GM19463 (cell line): ENCODE data around the gene JPH2.

ENCODE experiments used
- ATAC-seq: cut with Tn5 transposase; IDR thresholded peaks from one replicate; pipeline ENCODE4 v1.9.1; 2021; ENCODE audit warnings: mild to moderate bottlenecking, moderate library complexity; ENCODE audit not compliant: unreplicated experiment

JPH2 gene

DNA sequence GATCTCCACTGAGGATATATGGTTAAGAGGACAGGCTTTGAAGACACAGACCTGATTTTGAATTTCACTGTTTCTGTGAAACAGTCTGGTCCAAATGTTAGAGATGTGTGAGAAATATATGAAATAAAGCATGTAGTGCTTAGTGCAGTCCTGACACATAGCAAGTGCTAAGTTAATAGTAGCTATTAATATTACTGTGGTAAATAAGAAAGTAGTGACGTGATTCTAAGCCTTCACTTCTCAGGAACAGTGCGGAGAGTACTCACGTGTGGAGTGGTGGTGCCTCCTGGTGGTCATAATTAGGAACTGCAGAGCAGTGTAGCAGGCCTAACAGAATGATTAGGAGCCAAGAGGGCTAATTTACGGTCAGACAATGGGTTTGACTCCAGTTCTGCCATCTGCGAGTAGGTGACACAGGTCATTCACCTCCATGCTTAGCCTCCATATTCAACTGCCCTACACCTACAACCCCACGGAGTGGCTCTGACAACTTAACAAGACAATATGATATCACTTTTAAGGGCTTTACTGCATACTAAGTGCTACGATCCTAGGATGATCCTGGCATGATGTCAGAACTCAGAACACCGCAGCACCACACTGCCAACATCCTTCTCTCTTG lies 106.2 kb downstream of the JPH2 start:
- ATAC-seq, result peak; percentile 63

DNA sequence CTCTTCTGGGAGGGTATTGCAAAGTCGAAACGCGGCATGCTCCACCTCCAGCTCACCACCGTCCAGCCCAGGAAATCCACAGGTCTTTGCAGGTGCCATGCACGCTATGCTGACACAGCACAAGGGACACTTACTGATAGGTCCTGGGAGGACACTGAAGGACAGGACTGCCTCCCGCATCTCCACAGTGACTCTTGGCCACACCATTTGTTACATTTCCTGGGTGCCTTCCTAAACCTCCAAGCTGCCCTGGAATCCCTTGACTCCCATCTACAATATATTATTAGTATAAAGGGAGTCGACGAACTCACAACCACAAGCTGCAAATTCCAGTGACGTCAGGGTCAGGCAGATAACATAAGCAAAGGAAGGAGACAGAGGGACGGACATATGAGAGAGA lies 106.9 kb downstream of the JPH2 start:
- ATAC-seq, result no peak

DNA sequence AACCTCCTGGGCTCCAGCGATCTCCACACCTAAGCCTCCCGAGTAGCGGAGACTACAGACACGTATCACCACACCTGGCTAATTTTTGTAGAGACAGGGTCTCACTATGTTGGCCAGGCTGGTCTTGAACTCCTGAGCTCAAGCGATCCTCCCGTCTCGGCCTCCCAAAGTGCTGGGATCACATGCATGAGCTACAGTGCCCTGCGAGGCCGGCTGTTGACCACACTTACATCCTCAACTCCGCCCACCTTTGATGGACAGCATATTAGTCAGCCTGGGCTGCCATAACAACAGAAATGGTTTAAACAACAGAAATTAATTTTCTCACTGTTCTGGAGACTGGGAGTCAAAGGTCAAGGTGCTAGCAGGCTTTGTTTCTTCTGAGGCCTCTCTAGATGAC lies 107.7 kb downstream of the JPH2 start:
- no peak for ATAC-seq

DNA sequence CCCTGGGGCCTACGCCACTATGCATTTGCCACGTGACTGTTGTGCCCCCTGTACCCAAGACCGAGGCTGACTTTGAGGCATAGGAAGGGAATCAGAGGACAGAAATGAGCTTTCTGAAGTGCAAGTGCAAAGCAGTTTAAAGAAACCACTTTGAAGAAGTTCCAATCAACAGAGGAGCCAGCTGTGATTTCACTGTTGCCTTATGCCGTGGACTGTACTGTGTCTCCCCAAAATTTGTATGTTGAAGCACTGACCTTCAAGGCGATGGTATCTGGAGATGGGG lies 111.1 kb downstream of the JPH2 start:
- ATAC-seq, result no peak

DNA sequence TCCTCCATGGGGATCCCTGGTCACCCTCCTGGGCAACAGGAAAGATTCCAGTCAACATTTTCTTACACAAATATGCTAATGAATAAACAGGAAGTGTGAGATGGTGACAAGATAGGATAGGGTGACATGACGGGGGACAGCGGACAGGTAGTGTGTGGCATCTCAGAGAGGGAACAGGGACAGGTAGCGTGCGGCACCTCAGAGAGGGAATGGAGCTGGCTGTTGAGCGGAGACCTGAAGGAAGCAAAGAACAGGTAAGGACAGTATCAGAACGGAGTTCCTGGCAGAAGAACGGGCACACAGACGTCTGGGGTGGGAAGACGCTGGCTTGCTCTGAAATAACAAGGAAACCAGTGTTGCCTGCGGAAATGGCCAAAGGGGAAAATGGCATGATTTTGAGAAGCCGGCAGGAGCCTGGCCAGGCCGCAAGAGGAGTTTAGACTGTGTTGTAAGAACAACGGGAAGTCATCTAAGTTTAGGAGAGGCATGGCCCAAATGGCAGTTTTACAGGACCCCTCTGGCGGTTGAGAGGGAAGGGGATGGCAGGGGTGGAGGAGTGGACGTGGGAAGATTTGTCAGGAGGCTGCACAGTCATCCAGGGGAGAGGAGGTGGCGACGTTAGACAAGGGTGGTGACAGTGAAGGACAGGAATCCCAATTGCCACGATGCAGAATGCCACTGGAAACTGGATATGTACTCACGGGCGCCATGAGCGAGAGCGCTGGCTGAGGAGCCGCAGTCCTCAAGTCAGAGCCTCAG lies 111.6 kb downstream of the JPH2 start:
- no peak for ATAC-seq

DNA sequence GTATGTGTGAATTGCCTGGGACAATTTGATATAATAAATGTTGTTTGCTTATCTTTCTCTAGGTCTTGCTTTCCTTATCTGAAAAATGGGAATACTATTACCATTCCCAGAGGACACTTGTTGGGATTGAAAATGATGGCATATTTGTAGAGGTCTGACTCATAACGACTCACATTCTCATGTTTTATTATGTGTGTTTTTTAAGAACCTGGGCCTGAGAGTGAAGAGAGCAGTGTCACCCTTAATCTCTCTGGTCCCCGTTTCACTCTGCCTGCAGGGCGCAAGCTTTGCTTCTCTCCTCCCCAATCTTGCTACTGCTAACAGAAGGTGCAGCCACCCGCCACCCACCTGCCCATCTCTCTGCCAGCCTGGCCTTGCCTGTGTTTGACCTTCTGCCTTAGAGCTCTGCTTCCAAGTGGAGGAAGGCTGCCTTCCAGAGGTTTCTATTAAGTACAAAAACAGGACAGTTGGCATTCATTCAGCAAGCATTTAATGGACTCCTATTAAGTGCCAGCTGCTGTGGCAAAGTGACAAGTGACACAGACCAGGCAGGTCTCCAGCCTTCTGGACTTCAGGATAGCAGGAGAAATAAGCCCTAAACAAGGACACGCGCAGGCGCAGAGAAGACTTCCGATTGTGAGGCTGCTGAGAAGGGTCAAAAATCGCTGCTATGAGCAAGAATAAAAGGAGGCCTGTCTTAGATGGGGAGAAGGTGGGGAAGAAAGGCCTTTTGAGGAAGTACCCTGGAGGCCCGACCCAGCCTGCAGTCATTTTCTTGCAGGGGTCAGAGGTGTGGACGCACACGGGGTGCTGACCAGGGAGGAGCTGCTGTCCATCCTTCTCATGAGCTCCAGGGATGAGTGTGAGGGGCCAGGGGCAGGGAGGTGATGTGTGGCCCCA lies 112.5 kb downstream of the JPH2 start:
- ATAC-seq, result no peak

DNA sequence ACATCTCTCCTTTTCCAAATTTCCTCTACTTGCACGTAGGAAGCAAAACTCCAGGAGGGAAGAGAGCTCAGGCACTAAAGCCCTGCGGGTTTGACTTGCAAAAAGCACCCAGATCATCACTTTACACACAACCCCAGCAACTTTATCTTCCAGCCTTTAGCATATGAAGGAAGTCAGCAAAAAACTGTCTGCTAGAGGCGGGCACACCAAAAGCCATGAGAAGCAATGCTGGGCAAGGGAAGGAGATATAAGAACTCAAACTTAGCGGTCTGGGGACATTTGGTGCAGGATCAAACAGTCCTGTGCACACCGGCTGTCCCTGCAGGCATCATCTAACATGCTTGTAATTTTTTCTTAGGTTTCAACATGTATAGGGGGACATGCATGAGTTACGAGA lies 113.3 kb downstream of the JPH2 start:
- ATAC-seq, result no peak

DNA sequence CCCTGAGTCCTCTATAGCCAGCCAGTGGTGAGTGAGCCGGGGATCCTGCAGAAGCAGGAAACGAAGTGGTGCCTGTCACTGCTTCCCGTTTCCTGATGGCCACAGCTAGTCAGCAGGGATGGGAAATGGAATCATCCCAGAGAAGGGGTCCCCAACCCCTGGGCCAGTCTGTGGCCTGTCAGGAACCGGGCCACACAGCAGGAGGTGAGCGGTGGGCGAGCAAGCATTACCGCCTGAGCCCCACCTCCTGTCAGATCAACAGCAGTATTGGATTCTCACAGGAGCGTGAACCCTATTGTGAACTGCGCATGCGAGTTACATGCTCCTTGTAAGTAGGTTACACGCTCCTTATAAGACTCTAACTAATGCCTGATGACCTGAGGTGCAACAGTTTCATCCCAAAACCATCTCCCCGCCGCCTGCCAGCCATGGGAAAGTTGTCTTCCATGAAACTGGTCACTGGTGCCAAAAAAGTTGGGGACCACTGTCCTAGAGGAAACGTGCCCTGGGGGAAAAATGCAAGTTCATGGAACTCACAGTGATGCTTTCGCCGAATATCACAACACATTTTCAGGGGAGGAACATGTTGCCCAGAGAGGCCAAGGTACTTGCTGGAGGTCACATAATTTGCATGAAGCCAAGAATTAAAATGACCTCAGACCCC lies 113.8 kb downstream of the JPH2 start:
- no peak for ATAC-seq

DNA sequence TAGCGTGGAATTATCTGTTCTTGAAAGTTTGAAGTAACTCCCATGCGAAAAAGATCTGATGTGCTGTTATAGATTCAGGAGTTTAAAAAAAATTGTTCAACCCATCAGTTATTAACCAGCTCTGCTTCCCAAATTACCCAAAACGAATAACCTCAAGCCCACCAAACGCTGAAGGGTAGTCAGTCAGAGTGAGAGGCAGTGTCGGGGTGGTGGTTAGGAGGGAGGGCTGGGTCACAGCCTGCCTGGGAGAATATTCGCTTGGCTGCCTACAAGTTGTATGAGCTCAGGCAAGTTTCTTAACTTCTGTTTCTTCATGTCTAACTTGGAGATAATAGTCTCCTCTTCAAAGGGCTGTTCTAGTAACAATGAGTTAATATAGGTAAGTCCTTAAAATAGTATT lies 114.6 kb downstream of the JPH2 start:
- ATAC-seq, result peak; percentile 43

DNA sequence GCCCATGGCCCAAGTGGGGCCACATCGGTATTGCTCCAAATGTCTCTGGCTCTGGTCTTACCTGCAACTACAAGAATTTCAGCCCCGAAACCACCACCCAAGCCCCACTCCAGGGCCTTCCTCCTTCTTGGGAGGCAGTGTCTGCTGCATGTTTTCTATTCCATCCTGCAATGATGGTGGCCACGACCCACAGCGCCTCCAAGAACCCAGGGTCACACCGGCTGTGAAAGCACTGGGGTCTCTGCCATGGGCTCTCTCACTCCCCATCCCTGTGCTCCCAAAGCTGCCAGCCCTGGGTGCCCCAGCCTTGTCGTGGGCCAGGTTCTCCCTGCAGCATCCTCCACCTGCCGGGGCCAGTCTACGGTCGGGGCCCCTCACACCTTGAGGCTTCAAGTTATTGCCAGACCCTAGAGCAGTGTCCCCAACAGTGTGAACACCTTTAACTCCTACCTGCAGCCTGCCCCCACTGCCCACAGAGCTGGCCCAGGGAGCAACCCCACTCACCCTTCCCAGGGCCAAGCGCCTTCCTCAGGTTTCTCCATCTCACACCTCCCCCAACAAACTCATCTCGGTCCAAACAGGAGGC lies 115.4 kb downstream of the JPH2 start:
- ATAC-seq, result no peak

DNA sequence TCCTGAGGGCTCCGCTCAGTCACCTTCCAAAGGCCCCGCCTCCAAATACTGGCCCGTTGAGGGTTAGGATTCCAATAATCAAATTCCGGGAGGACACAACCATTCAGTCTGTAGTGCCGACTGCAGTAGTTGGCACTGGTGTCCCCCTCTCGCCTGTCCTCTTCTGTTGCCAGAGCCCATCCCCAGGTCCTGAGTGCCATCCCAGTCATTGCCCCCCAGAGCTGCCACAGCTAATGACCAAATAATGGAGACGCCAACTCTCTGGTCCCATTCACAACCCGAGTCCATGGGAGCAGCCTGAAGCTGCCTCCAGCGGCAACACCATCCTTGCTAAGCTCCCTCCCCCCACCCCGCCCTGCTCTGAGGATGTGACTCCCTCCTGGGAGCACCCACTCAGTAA lies 115.9 kb downstream of the JPH2 start:
- ATAC-seq, result no peak

DNA sequence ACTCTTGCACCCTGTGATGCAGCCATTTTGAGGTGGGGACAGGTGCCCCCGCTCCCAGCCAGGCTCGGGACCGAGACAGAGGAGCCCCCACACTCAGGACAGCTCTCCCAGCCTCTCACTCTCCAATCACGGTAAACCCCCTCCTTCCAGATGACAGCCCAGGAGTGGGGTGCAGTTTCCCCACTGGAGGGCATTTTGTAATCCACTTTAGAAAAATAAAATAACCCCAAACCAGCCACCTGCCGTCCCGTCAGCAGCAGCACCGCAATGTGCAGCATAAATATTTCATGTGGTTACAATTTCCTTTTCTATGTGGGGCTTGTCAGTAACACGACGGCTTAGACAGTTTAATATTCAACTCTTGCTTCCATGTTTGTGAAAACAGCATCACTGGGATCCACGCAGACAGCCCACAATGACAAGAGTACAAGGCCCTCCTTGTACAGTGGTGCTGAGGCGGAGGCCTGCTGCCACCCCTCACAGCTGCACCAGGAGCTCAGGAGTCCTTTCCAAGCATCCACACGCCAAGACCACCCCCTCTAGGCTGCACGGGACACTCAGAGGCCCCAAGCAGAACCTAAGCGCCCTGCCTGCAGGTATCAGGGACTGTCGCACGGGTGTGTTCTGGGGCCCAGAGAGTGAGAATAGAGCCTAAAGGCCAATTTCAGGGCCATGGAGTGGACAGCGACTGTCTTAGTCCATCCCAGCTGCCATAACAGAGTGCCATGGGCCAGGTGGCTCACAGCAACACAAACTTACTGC lies 116.7 kb downstream of the JPH2 start:
- ATAC-seq, result no peak

DNA sequence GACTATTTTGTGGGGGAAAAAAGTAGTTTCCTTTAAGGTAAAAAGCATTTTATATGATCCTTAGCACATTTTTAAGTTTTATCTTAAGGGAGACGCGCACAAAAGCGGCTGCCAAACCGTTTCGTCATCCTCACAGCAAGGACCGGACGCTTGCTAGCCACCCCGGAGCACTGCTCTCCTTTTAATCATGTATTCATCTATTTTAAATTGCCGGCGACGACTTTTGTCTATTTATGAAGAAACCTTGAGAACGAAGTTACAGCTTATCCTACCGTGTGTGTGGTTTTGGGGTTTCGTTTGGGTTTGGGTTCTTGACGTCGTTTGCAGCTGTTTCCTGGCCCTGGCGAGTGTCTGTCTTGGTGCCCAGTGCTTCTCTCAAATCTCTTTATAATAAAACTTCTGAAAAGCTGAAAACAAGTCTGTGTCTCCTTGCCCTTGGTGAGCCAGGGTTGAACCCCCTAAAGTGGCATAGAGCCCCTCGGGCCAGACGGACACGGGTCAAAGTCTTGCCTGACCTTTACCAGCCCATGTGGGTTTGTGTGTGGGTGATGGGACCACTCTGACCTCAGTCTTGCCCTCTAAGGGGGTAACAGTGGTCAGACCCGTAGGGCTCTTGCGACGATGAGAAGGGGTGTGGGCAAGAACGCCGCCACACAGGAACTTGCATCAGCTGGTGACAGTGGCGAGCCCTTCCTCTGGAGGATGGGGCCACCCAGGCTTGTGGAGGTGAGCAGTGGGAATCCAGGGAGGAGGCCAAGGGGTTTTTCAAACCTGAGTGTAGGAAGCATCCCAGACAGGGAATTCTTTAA lies 117.6 kb downstream of the JPH2 start:
- ATAC-seq, result peak; percentile 54

DNA sequence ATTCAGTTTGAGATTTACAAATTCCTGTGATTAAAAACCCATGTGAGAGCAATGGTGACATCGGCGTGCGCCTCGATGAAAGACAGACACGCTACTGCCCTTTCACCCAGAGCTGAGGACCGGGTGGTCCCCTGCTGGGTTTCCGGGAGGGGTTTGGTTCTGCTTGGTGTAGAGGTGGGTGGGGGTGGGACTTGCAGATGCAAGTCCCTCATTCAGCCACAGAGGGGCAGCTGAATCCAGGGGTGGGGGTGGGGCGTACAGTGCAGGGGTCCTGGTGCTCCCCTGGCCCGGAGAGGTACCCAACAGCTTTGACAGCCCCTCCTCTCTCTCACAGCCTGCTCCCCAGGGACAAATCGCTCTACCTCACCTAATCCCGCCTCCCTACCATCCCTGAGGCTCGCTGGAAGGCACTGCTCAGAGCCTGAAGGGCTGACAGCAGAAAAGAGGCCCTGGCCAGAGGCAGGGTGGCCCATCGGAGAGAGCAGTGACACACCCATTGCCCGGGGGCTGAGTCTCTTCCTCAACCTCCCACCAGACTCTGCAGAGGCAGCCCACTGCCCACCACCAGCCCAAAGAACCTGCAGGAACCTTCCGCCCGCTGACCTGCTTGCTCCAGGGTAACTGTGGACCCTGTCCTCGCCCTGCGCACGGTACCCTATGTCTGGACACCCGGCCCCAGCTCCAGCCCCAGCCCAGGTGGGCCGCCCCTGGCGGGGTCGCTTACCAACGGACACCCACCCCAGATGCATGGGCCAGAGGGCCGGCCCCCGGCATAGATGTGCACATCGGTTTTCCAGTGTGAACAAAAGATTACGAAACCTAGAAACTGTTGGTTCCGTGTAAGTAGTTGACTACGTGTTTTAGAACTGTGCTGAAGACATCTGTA lies 118.4 kb downstream of the JPH2 start:
- no peak for ATAC-seq

DNA sequence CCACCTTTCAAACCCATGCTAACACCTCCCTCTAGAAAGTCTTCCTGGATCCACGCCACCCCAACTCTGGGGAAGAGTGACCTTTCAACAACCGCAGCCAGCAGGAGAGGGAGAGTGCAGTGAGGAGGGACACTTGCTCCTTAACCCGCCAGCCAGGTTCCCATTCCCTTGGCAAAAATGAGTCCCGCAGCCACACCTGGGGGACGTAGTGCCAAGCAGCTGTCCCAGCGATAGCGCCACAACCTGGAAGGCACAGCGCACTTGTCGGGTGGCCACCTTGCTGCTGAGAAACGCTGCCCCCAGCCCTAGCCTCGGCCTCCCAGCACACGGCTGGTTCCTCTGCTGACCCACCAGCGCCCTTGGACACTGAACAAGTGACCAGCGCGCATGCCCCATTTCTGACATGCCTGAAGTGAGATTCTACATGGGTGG lies 119.3 kb downstream of the JPH2 start:
- ATAC-seq, result no peak

DNA sequence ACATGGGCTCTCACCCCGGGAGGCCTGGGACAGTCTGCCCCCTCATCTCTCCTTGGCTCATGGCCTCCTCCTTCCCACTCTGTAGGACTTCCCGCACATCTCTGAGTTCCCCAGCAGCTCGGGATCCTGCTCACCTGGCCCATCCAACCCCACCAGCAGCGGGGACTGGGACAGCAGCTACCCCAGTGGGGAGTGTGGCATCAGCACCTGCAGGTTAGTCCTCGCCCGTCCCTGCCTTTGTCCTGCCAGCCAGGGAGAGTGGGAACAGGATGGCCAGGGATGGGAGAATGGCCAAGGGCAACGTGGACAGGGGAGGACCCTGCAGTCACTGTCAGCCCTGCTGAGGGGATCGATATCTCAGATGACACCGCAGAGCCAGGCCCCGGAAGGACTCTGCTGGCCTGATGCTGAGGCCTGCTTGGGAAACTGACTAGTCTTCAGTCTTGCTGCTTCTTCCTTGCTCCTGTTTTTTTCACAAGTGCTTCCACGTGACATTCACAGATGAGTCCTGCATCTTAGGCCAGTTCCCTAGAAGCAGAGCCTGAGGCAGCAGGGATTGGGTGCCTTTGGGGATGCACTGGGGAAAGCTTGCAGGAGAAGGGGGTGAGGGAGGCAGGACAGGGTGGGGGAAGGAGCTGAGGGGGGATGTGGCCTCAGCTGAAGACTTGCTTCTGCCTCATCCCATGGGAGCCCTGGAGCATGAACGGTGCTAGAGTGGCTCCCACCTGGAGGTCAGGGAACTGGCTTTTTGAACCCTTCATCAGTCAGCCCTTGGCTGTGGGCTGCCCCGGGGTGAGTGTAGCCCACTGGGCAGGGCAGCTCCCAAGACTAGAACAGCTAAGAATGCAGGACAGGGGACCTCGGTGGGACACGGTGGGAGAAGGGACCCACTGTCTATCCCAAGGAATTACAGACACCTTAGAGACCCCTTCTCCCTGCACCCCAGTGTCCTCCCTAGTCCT lies 120.1 kb downstream of the JPH2 start:
- ATAC-seq, result no peak
